IMR-90 (cell line): Measurements from ENCODE around the gene IL36A. TPM values are rescaled to one million over a fixed set of nuclear protein-coding genes. Genes with fewer than 3 reads are reported as not detected.

ENCODE experiments used
- ATAC-seq: fragments of 200-7000 bp; cut with Tn5 transposase; 2 replicates; pipeline ENCODE4 v1.9.1; 2020; ENCODE audit warnings: low read depth, mild to moderate bottlenecking, moderate library complexity
- BruUV-seq: library from RNA; stranded (reverse); fragments of 400-500 nt; replicated peaks from 2 replicates; lab custom pipeline; 2021; lab: Mats Ljungman, UMichigan
- CTCF ChIA-PET: fragments of 300-600 bp; formaldehyde crosslinking; extraction: SDS; loops from one replicate; lab custom pipeline; 2021; ENCODE audit warnings: antibody characterized with exemption; lab: Yijun Ruan, JAX
- POLR2A ChIA-PET: fragments of 300-600 bp; sonication (Branson Sonifier 250); formaldehyde crosslinking; loops from one replicate; lab custom pipeline; 2022; ENCODE audit warnings: antibody characterized with exemption; ENCODE audit not compliant: unreplicated experiment; lab: Charles Lee
- DNase-seq: peaks from one replicate; pipeline ENCODE4 v3.0.0; 2013
- H2AFZ ChIP-seq: replicated peaks from 2 replicates; pipeline ENCODE3; 2013; ENCODE audit warnings: low read length, mild to moderate bottlenecking; ENCODE audit not compliant: poor library complexity
- H2AK5ac ChIP-seq: 2 replicates; pipeline ENCODE4 v1.6.1; 2013; ENCODE audit warnings: low read depth, low read length, inconsistent platforms
- H2AK9ac ChIP-seq: replicated peaks from 2 replicates; pipeline ENCODE3; 2013; ENCODE audit warnings: mild to moderate bottlenecking, low read depth, low read length, moderate library complexity; ENCODE audit not compliant: poor library complexity
- H2BK120ac ChIP-seq: 2 replicates; pipeline ENCODE4 v1.6.1; 2013; ENCODE audit warnings: low read depth, low read length, inconsistent platforms
- H2BK15ac ChIP-seq: 3 replicates; pipeline ENCODE4 v1.6.1; 2013; ENCODE audit warnings: low read depth, low read length, inconsistent platforms
- H2BK20ac ChIP-seq: 2 replicates; pipeline ENCODE4 v1.6.1; 2013; ENCODE audit warnings: low read depth, mild to moderate bottlenecking, inconsistent platforms, low read length, moderate library complexity
- H2BK5ac ChIP-seq: 2 replicates; pipeline ENCODE4 v1.6.1; 2013; ENCODE audit warnings: mild to moderate bottlenecking, low read depth, low read length, inconsistent platforms; ENCODE audit not compliant: poor library complexity, severe bottlenecking
- H3K14ac ChIP-seq: replicated peaks from 2 replicates; pipeline ENCODE4 v1.6.1; 2013; ENCODE audit warnings: low read depth, low read length, inconsistent platforms
- H3K18ac ChIP-seq: 2 replicates; pipeline ENCODE4 v1.6.1; 2013; ENCODE audit warnings: low read depth, low read length, control low read depth
- H3K23ac ChIP-seq: 2 replicates; pipeline ENCODE4 v1.6.1; 2013; ENCODE audit warnings: low read depth, low read length, inconsistent platforms
- H3K27ac ChIP-seq: 2 replicates; pipeline ENCODE4 v1.5.1; 2013; ENCODE audit warnings: mild to moderate bottlenecking, control low read depth, low read length; ENCODE audit not compliant: insufficient read depth
- H3K27me3 ChIP-seq: 2 replicates; pipeline ENCODE4 v1.6.1; 2013; ENCODE audit warnings: low read length; ENCODE audit not compliant: control insufficient read depth, insufficient read depth
- H3K36me3 ChIP-seq: 2 replicates; pipeline ENCODE4 v1.6.1; 2013; ENCODE audit warnings: low read length, mixed read lengths; ENCODE audit not compliant: control insufficient read depth, insufficient read depth
- H3K4ac ChIP-seq: 2 replicates; pipeline ENCODE4 v1.6.1; 2013; ENCODE audit warnings: low read depth, low read length, inconsistent platforms
- H3K4me1 ChIP-seq: 2 replicates; pipeline ENCODE4 v1.6.1; 2013; ENCODE audit warnings: low read length, mixed read lengths; ENCODE audit not compliant: control insufficient read depth, insufficient read depth
- H3K4me2 ChIP-seq: 2 replicates; pipeline ENCODE4 v1.6.1; 2013; ENCODE audit warnings: low read depth, mild to moderate bottlenecking, control low read depth, low read length, moderate library complexity
- H3K4me3 ChIP-seq: 2 replicates; pipeline ENCODE4 v1.5.1; 2013; ENCODE audit warnings: low read depth, mild to moderate bottlenecking, control low read depth, low read length, moderate library complexity; ENCODE audit not compliant: insufficient read depth
- H3K56ac ChIP-seq: 2 replicates; pipeline ENCODE4 v1.6.1; 2013; ENCODE audit warnings: low read length, inconsistent platforms; ENCODE audit not compliant: insufficient read depth; ENCODE audit errors: extremely low read depth
- H3K79me1 ChIP-seq, 2 experiments: 2 replicates each; pipeline ENCODE4 v1.6.1; 2013; ENCODE audit warnings: low read length in 2 of 2, inconsistent platforms in 1 of 2, low read depth in 1 of 2
- H3K9ac ChIP-seq: 2 replicates; pipeline ENCODE4 v1.6.1; 2013; ENCODE audit warnings: low read depth, low read length, control low read depth
- H3K9me1 ChIP-seq: 2 replicates; pipeline ENCODE4 v1.6.1; 2013; ENCODE audit warnings: low read length, inconsistent platforms; ENCODE audit not compliant: insufficient read depth
- H3K9me3 ChIP-seq: 2 replicates; pipeline ENCODE4 v1.6.1; 2013; ENCODE audit warnings: low read length; ENCODE audit not compliant: control insufficient read depth, insufficient read depth
- H4K20me1 ChIP-seq: 2 replicates; pipeline ENCODE4 v1.6.1; 2013; ENCODE audit warnings: low read length, inconsistent platforms; ENCODE audit not compliant: insufficient read depth
- H4K5ac ChIP-seq: 2 replicates; pipeline ENCODE4 v1.6.1; 2013; ENCODE audit warnings: mild to moderate bottlenecking, low read depth, low read length, control low read depth
- H4K8ac ChIP-seq, 2 experiments: 2 replicates each; pipeline ENCODE4 v1.6.1; 2013; ENCODE audit warnings: low read depth in 2 of 2, low read length in 2 of 2, control low read depth in 1 of 2, inconsistent platforms in 1 of 2
- H4K91ac ChIP-seq: 2 replicates; pipeline ENCODE4 v1.6.1; 2013; ENCODE audit warnings: low read depth, low read length, inconsistent platforms; ENCODE audit not compliant: insufficient read depth
- BHLHE40 ChIP-seq: fragments of 150-350 bp; IDR thresholded peaks from 2 replicates; pipeline ENCODE4 v1.6.1; 2016; ENCODE audit warnings: mild to moderate bottlenecking, low read depth, low read length
- CEBPB ChIP-seq: IDR thresholded peaks from 2 replicates; pipeline ENCODE4 v1.6.1; 2012; ENCODE audit warnings: low read depth, low read length, improper control_type of control experiment
- FOS ChIP-seq: fragments of 150-350 bp; IDR thresholded peaks from 2 replicates; pipeline ENCODE4 v1.6.1; 2016; ENCODE audit warnings: low read depth, low read length
- MAFK ChIP-seq: IDR thresholded peaks from 2 replicates; pipeline ENCODE4 v1.6.1; 2012; ENCODE audit warnings: low read depth, low read length, improper control_type of control experiment
- MAZ ChIP-seq: IDR thresholded peaks from 2 replicates; pipeline ENCODE4 v1.6.1; 2012; ENCODE audit warnings: low read depth, mild to moderate bottlenecking, low read length, improper control_type of control experiment, moderate library complexity, borderline replicate concordance
- MXI1 ChIP-seq: IDR thresholded peaks from 2 replicates; pipeline ENCODE4 v1.6.1; 2012; ENCODE audit warnings: low read depth, mild to moderate bottlenecking, low read length, moderate library complexity, borderline replicate concordance
- NFE2L2 ChIP-seq: fragments of 150-350 bp; IDR thresholded peaks from 2 replicates; pipeline ENCODE4 v1.6.1; 2016; ENCODE audit warnings: low read depth, mild to moderate bottlenecking, low read length
- POLR2A ChIP-seq: IDR thresholded peaks from 2 replicates; pipeline ENCODE4 v1.6.1; 2012; ENCODE audit warnings: mild to moderate bottlenecking, low read depth, low read length
- RAD21 ChIP-seq: IDR thresholded peaks from 2 replicates; pipeline ENCODE4 v1.6.1; 2012; ENCODE audit warnings: low read length, improper control_type of control experiment
- RCOR1 ChIP-seq: IDR thresholded peaks from 2 replicates; pipeline ENCODE4 v1.6.1; 2012; ENCODE audit warnings: mild to moderate bottlenecking, low read length, improper control_type of control experiment; ENCODE audit not compliant: insufficient replicate concordance
- RFX5 ChIP-seq: IDR thresholded peaks from 2 replicates; pipeline ENCODE4 v1.8.0; 2012; ENCODE audit warnings: low read depth, mild to moderate bottlenecking, low read length, moderate library complexity
- SMC3 ChIP-seq: fragments of 150-350 bp; IDR thresholded peaks from 2 replicates; pipeline ENCODE4 v1.6.1; 2016; ENCODE audit warnings: low read depth, mild to moderate bottlenecking, antibody characterized with exemption, low read length, moderate library complexity
- WGBS, 2 experiments: methylation state at CpG; one replicate each; pipeline versions ENCODE4 v1.1.5 to v1.1.7; 2013; ENCODE audit warnings: missing lambda C conversion rate in 2 of 2; ENCODE audit not compliant: insufficient read length in 1 of 2; ENCODE audit errors: extremely low coverage in 2 of 2; 5-methylcytosine and 5-hydroxymethylcytosine counted together
- dilution Hi-C: fragments of 300-500 bp; cut with HindIII; formaldehyde crosslinking; loops from one replicate; pipeline ENCODE4 v1.14.3; 2018; ENCODE audit warnings: low sequenced_read_pairs; ENCODE audit not compliant: unreplicated experiment
- in situ Hi-C: fragments of 300-500 bp; cut with MboI; formaldehyde crosslinking; loops from 3 replicates; pipeline ENCODE4 v1.14.3; 2019; ENCODE audit warnings: low sequenced_read_pairs, inconsistent platforms, mixed read lengths
- intact Hi-C: fragments of 100-400 bp; cut with micrococcal nuclease; formaldehyde crosslinking; loops from 2 replicates; pipeline ENCODE4 v1.10.0; 2022
- polyA plus RNA-seq, 3 experiments: library from polyadenylated mRNA; depleted of rRNA; stranded (reverse); fragments of >200 nt; gene quantifications; 2 replicates each; pipeline ENCODE4 v1.2.3, GENCODE V29; 2012; ENCODE audit warnings: low replicate concordance in 1 of 3
- total RNA-seq: library from RNA; depleted of rRNA; stranded (reverse); fragments of >200 nt; gene quantifications from 2 replicates; pipeline ENCODE4 v1.2.3, GENCODE V29; 2012
- TF ChIP-seq, protein P1 (sequence below): fragments of 150-350 bp; IDR thresholded peaks from 2 replicates; pipeline ENCODE4 v1.6.1; 2017; ENCODE audit warnings: mild to moderate bottlenecking, antibody characterized with exemption, low read length, low read depth
- TF ChIP-seq, protein P2 (sequence below): fragments of 150-350 bp; IDR thresholded peaks from 2 replicates; pipeline ENCODE4 v1.6.1; 2016; ENCODE audit warnings: low read depth, mild to moderate bottlenecking, low read length, moderate library complexity, borderline replicate concordance

The IL36A gene
- total and polyA plus RNA-seq, 2 of the 4 experiments (the other 2 are of a cell fraction): not detected

DNA sequence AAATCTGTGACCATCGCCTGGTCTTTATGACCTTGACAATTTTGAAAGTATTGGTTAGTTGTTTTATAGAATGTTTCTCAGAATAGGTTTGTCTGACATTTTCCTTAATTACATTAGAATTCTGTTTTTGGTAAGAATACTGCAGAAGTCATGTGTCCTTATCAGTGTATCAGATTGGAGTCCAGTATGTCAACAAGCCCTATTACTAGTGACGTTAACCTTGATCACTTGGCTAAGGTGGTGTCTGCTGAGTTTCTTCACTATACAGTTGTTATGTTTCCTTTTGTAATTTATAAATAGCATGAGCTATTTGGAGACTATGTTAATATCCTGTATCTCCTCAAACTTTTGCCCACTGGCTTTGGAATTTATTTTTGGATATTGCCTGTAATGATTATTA, 38.2 kb upstream of the IL36A start (continued):
- TF ChIP-seq NFE2L2 (no peak), CEBPB (no peak), MXI1 (no peak), RAD21 (no peak)

DNA sequence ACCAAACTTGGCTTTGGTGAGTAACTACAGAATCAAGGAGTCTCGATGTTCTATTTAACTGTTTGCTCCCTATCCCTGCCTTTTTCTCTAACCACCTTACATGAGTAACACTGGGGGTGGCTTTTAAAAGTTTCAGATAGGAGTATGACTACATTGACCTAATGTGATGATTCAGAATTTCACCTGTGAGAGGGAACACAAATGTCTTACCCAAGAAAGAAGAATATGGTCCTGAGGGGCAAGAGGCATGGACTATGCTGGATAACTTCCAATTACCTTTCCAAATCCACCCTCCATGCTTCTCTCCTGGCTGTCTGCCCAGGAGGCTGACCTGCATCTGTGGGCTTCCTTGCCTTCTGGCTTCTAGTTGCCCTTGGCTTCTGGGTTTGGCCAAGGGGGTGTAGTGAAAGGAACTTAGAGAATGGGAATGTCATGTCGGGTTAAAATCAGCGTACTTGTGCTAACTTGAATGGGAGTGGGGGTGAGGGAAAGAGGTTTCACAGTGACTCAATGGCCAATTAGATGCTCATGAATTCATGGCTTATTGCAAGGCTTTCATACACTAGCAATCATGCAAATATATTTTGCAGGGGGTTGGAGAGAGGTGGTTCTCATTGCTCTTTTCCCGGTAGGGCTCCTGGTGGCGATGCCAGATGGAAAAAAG, 32.7 kb upstream of the IL36A start:
- H3K79me1 ChIP-seq: no peaks in the 10 kb centered on the region
- H3K23ac ChIP-seq: no peak overlapping the region
- H2BK20ac ChIP-seq: no peak overlapping the region
- ChIA-PET POLR2A (no interaction called here), CTCF (no interaction called here)
- no peak overlapping the region for H2AK5ac ChIP-seq
- H2AK9ac ChIP-seq: no peak overlapping the region
- H2BK120ac ChIP-seq: no peak overlapping the region
- no peak overlapping the region for H3K18ac ChIP-seq
- H3K4ac ChIP-seq: no peak overlapping the region
- no peaks in the 10 kb centered on the region for H3K9me1 ChIP-seq
- no peaks in the 10 kb centered on the region for H3K9me3 ChIP-seq
- no peaks in the 10 kb centered on the region for H3K4me1 ChIP-seq
- no peaks in the 10 kb centered on the region for H3K36me3 ChIP-seq
- no peak overlapping the region for H3K9ac ChIP-seq
- H3K27me3 ChIP-seq: peaks cover 19% of the 10 kb centered on the region
- no peak overlapping the region for H3K14ac ChIP-seq
- no peak overlapping the region for H4K91ac ChIP-seq
- no peaks in the 10 kb centered on the region for H4K20me1 ChIP-seq
- H3K4me3 ChIP-seq: no peak overlapping the region
- ATAC-seq: no peak
- no peak overlapping the region for H4K8ac ChIP-seq
- H2BK5ac ChIP-seq: no peak overlapping the region
- in situ Hi-C loops (no loop called here), intact Hi-C loops (no loop called here), dilution Hi-C loops (no loop called here)
- 88% methylated on average over 3 of the region's 5 CpGs; no CpG with 5 or more reads in 1 of the 2 experiments for WGBS, 2 experiments
- H3K56ac ChIP-seq: no peak overlapping the region
- no TSS peak for BruUV-seq
- no peak overlapping the region for H2BK15ac ChIP-seq
- no peak for DNase-seq
- H2AFZ ChIP-seq: no peak overlapping the region
- no peak overlapping the region for H3K27ac ChIP-seq
- H3K4me2 ChIP-seq: no peak overlapping the region
- H4K5ac ChIP-seq: no peak overlapping the region
- TF ChIP-seq MAFK (no peak), POLR2A (no peak), RFX5 (no peak), CEBPB (no peak), RAD21 (no peak), FOS (no peak), RCOR1 (no peak), BHLHE40 (no peak), NFE2L2 (no peak), SMC3 (no peak), MAZ (no peak)
- TF ChIP-seq, protein P1, sequence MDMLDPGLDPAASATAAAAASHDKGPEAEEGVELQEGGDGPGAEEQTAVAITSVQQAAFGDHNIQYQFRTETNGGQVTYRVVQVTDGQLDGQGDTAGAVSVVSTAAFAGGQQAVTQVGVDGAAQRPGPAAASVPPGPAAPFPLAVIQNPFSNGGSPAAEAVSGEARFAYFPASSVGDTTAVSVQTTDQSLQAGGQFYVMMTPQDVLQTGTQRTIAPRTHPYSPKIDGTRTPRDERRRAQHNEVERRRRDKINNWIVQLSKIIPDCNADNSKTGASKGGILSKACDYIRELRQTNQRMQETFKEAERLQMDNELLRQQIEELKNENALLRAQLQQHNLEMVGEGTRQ: no peak
- TF ChIP-seq, protein P2, sequence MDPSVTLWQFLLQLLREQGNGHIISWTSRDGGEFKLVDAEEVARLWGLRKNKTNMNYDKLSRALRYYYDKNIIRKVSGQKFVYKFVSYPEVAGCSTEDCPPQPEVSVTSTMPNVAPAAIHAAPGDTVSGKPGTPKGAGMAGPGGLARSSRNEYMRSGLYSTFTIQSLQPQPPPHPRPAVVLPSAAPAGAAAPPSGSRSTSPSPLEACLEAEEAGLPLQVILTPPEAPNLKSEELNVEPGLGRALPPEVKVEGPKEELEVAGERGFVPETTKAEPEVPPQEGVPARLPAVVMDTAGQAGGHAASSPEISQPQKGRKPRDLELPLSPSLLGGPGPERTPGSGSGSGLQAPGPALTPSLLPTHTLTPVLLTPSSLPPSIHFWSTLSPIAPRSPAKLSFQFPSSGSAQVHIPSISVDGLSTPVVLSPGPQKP: no peak
